ENCODE data around the gene TSPAN18. TPM values are rescaled to one million over a fixed set of nuclear protein-coding genes. Genes with fewer than 3 reads are reported as not detected.

TSPAN18 gene
- total and polyA plus RNA-seq, 2 experiments from 2014 or later: 6.0 to 10.6 TPM

GRCh38 chr11:44729713-44730112, 3.0 kb downstream of the TSPAN18 start:
- Mint-ChIP-seq H3K9me3 (no peaks in the 10 kb centered on the region; the same call in 2 of the 3 replicates), H3K4me1 (peaks cover 79% of the 10 kb centered on the region)
- peak overlapping the region; percentile 81 for H3K4me3 ChIP-seq

More at GRCh38 chr11:44729713-44730112, 3.0 kb downstream of the TSPAN18 start:
- DNase-seq (ENCODE audit: low spot score): no peak
- no peak for ATAC-seq
- TF ChIP-seq CREB1 (CRISPR knock-in tag; IDR thresholded peaks at IDR 0.05; ENCODE audit: low read depth) (no peak), ETS1 (IDR thresholded peaks at IDR 0.05) (no peak), EZH2phosphoT487 (IDR thresholded peaks at IDR 0.05; ENCODE audit: unreplicated experiment) (no peak), ZNF331 (CRISPR knock-in tag; IDR thresholded peaks at IDR 0.05; ENCODE audit: low read depth) (no peak), ZNF462 (CRISPR knock-in tag; IDR thresholded peaks at IDR 0.05) (no peak), REST (IDR thresholded peaks at IDR 0.05; ENCODE audit: unreplicated experiment) (no peak), NANOG (IDR thresholded peaks at IDR 0.05; ENCODE audit: borderline replicate concordance) (no peak), CTCF (conservative IDR thresholded peaks at IDR 0.05; ENCODE audit: low read depth in 2 of 2) (no peak)
- peak overlapping the region; percentile 94 for H3K4me2 ChIP-seq
- H3K4me3 Mint-ChIP-seq: peak overlapping the region; percentile 81
- no peak overlapping the region for H3K27ac ChIP-seq (ENCODE audit: low read depth)
- H3K4me1 ChIP-seq (ENCODE audit: insufficient read depth): peaks cover 75% of the 10 kb centered on the region
- peaks cover 15% of the 10 kb centered on the region; the same call in 1 of the 3 replicates for H3K36me3 Mint-ChIP-seq (ENCODE audit: low read depth)
- peaks cover 64% of the 10 kb centered on the region for H3K27me3 Mint-ChIP-seq (ENCODE audit: insufficient read depth, low read depth, poor library complexity)
- 0 out of 2 replicates have a peak, but pooled peaks cover 4% of the 10 kb centered on the region for H3K9me2 ChIP-seq (ENCODE audit: insufficient read depth)
- H3K27me3 ChIP-seq (ENCODE audit: insufficient read depth): peaks cover 81% of the 10 kb centered on the region
- H2AFZ ChIP-seq: no peak overlapping the region
- H3K27ac Mint-ChIP-seq: no peak overlapping the region
- H3F3A ChIP-seq (replicated peaks; ENCODE audit: low read depth): peaks cover 23% of the 10 kb centered on the region
- H4K20me1 ChIP-seq (replicated peaks; ENCODE audit: insufficient read depth): peaks cover 4% of the 10 kb centered on the region; the same call in 1 of the 2 replicates
- H3K36me3 ChIP-seq (ENCODE audit: insufficient read depth): no peaks in the 10 kb centered on the region
- H3K79me2 ChIP-seq (replicated peaks; ENCODE audit: insufficient read depth): peaks cover 4% of the 10 kb centered on the region; the same call in 1 of the 2 replicates

Data from GM23338 (cell line).